GM18499 (cell line): ENCODE results near the gene FBXL22.
"Not testable (repeated sequence)": the region's sequence is repeated elsewhere in the genome, so short reads cannot be mapped to it uniquely, and the experiment has no call there.

Experiments
- ATAC-seq: cut with Tn5 transposase; IDR thresholded peaks from one replicate; pipeline ENCODE4 v1.9.1; 2021; ENCODE audit warnings: moderate number of reproducible peaks; ENCODE audit not compliant: insufficient read depth, unreplicated experiment

FBXL22 gene

DNA sequence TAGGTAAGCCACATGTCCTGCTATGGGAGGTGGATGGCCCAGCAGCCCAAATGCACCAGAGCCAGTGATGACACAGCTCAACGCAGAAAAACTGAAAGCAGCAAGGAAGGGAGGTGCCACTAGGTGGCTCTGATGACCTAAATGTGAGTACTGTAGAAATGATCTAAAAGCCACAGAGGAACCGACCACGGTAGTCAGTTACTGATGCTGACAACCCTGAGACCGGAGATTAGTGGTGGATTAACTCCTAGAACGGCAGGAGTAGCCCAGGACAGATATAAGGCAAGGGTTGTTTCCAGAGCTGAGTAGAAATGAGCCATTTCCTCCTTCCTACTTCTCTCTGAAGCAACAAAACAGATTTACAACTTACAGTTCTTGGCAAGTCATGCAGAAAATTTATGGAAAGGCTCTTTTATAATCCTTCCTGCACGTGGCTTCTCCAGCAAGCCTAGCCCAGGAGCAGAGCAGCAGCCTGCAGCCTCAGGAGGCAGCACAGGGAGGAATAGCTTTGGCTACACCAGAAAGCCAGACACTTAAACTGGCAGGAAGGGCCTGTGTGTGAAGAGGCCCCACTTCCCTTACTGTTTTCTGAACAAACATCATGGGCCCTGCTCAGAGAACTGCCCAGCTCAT is 13.1 kb downstream of the FBXL22 start:
- no peak for ATAC-seq

DNA sequence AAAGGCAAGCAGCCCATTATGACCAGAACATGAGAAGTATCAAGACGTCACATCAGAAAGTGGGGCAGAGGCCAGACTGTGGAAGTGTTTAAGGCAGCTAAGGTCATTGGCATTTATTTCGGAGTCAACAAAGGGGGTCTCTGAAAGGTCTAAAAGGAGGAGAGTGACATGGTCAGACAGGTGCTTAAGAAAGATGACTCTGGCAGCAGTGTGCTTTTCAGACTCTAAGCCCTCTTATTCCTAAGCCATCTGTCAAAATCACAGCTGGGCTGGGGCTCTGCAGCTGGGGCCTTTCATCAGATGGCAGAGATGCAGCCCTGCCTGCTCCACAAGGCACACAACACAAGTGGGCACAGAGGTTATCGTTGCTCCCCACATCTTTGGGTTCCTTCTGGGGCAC is 14.0 kb downstream of the FBXL22 start:
- no peak for ATAC-seq

DNA sequence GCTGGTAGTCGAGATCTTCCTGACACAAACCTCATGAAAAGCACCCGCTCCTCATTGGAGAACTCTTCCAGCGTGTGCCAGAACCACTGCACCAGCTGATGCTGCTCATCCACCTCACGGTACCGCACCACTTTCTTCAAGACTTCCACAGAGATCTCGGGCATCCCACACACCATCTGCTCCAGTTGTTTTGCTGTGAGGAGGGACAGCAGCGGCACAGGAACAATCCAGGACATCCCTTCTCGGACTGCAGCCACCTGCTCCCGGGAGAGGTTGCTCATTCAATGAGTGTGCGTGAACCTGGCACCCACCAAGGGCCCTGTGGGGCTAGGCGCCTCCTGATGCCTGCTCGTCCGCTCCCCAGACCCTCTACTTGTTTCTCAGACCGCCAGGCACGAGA is 15.1 kb downstream of the FBXL22 start:
- ATAC-seq: no peak

DNA sequence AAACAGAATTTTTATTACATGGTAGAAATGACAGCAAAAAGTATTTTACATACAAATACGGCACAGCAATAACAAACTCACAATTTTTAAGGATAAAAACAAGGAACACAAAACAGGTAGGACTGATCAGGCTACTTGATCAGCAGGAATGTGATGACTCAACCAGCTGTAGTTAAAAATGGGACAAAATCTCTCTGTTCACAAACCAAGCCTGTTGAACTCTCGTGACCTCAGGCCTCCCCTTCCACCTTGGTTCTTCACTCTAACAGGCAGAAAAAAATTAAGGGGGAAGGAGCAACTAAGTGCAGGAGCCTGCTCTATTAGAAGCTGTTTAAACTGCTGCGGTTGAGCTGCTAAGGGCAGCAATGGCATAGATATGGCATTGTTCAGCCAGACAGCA is 18.7 kb downstream of the FBXL22 start:
- no peak for ATAC-seq

DNA sequence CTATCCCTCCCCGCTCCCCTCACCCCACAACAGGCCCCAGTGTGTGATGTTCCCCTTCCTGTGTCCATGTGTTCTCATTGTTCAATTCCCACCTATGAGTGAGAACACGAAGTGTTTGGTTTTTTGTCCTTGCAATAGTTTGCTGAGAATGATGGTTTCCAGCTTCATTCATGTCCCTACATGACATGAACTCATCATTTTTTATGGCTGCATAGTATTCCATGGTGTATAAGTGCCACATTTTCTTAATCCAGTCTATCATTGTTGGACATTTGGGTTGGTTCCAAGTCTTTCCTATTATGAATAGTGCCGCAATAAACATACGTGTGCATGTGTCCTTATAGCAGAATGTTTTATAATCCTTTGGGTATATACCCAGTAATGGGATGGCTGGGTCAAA is 20.0 kb downstream of the FBXL22 start:
- not testable (repeated sequence) for ATAC-seq

DNA sequence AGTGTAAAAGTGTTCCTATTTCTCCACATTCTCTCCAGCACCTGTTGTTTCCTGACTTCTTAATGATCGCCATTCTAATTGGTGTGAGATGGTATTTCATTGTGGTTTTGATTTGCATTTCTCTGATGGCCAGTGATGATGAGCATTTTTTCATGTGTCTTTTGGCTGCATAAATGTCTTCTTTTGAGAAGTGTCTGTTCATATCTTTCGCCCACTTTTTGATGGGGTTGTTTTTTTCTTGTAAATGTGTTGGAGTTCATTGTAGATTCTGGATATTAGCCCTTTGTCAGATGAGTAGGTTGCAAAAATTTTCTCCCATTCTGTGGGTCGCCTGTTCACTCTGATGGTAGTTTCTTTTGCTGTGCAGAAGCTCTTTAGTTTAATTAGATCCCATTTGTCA is 20.4 kb downstream of the FBXL22 start:
- ATAC-seq: not testable (repeated sequence)

DNA sequence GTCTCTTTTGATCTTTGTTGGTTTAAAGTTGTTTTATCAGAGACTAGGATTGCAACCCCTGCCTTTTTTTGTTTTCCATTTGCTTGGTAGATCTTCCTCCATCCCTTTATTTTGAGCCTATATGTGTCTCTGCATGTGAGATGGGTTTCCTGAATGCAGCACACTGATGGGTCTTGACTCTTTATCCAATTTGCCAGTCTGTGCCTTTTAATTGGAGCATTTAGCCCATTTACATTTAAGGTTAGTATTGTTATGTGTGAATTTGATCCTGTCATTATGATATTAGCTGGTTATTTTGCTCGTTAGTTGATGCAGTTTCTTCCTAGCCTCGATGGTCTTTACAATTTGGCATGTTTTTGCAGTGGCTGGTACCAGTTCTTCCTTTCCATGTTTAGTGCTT is 23.6 kb downstream of the FBXL22 start:
- not testable (repeated sequence) for ATAC-seq

DNA sequence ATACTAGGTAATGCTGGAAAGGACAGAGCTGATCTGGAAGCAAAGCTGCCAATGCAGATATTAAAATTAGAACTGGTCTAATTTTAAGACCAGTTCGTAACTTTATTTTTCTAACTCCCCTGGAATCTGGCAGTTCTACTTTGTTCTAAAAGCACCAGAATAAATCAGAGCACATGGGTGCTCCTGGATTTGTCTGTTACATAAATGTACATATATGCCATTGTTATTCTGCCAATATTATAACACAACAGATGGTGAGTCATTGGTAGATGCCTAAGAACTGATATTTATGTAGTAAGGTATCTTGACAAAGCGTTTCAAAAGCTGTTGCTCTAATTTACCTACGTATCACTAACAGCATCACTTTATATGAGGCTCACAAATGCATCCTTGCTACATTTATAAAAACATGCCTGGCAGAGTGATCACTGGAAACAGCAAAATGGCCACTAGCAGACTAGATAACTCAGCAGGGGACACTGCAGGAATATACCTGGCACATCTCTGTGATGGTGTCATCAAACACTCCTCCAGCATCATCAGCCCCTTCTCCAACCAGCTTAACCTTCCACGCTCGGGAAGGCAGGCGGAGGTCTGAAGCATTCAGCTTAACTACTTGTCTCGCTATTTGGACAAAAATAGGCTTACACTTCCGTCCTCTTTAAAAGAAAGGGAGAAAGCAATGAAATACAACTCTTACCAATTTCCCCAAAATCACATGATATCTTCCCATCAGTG is 26.2 kb downstream of the FBXL22 start:
- no peak for ATAC-seq

DNA sequence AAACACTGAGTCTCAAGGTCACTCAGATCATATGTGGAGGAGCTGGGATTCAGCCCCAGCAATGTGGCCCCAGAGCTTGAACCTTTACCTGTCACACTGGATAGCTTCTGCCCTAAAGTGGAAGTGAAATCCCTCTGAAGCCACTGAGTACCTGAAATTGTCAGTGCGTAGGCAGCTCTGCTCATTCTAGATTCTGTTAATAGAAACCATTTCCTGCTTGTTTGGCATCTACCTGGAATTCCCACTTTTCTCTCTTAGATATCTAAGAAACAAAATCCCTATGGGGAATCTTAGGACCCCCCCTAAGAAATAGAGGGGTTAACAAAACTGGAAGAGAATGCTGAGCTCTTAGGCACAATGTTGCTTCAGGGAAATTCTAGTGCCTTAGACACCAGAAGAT is 29.8 kb downstream of the FBXL22 start:
- no peak for ATAC-seq

DNA sequence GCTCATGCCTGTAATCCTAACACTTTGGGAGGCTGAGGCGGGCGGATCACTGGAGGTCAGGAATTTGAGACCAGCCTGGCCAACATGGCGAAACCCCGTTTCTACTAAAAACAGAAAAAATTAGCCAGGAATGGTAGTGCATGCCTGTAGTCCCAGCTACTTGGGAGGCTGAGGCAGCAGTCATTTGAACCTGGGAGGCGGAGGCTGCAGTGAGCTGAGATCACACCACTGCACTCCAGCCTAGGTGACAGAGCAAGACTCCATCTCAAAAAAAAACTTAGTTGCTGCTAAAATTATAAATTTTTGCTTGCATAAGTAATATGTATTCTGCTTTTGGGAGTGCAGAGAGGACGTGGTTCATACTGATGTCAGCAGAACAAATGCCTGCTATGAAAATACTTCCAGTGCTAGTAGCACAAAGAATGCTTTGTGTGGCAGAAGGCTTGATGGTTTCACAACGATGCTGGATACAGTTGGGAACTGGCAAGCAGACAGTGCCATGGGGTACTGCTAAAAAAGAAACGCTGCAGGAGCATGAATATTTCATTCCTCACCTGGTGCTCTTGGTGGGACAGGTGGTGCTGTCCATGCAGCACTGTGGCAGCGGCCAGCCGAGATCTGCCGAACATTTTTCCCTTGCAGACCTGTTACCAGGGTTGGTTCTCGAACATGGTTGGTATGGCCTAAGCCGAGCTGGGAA is 31.1 kb downstream of the FBXL22 start:
- ATAC-seq: no peak

DNA sequence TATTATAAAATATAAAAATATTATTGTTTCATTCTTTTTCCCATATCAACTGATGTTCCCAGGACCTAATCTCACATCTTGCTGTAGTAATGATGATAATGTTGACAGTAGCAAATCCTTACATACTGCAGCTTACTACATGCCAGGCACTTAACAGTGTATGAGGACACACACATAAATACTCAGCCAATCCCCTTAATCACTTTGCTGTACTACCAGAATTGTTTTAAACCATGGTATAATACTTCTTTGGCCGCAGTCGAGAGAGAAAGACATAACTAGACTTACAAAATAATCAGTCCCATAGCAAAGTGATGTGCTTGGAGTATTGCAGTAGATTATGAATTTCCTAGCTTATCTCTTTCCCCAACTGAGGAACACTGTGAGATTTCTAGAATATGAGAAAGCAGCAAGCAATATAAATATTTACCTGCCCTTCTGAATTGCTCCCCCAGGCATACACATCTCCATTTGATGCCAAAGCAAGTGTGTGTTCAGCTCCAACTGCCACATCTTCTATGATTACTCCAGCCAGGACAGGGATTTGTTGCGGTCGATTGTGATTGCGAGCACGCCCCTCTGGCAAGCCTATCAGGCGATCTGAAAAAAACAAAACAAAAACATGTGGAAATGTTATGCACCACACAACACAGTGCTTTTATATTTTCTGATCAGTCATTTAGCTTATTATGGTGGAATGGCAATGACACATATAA is 33.0 kb downstream of the FBXL22 start:
- ATAC-seq: no peak

DNA sequence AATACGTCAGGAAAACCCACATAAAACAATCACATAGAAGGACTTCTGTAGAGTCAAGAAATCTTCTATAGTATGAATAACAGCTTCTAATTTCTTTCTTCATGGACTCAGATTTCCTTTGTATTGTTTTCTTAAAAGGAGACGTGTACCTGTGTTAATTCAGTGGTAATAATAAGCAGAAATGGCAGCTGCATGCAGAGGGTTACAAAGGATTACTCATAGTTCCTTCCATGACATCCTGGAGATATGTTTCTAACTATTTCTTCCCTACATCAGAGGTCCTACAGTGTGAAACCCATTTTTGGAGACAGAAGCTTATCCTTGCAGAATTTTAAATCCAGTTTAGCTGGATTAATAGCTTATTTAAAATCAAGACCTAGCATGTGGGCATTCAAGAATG is 36.1 kb downstream of the FBXL22 start:
- no peak for ATAC-seq

DNA sequence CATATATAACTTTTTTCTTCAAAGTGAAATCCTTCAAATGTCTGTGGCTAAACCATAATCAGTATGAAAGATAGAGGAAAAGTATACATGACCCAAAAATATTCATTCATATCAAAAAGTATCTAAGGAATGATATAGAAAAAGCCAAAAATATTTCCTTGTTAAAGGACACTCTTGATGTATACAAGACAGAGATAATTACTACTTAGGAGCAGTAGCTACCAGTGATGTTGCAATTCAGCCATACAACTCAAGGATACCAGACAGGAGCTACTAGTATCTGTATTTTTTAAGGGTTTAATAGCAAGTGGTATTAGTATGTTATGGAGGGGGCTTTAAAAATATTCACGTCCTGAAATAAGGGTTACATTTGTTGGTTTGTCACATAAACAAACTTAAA is 37.0 kb downstream of the FBXL22 start:
- no peak for ATAC-seq

DNA sequence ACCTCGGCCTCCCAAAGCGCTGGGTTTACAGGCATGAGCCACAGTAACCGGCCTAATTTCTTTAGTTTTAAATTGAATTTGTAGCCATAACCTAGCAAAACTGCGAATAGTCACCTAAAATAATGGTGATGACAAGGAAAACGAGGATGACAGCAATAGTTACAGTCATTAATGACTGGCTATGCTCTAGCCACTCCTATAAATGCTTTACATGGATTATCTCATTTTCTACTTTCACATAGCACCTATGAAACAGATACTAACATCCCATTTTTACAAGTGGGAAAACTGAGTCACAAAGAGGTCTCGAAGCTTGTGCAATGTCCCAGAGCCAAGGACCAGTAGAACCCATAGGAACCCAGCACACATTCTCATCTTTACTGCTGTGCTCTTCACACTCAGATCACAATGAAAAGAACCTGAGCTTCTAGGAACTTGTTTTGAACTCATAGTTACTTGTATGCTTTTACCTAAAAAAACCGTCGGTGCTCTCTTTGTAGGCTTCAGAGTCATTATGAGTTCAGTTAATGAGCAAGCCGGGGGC is 39.4 kb downstream of the FBXL22 start:
- ATAC-seq: no peak

DNA sequence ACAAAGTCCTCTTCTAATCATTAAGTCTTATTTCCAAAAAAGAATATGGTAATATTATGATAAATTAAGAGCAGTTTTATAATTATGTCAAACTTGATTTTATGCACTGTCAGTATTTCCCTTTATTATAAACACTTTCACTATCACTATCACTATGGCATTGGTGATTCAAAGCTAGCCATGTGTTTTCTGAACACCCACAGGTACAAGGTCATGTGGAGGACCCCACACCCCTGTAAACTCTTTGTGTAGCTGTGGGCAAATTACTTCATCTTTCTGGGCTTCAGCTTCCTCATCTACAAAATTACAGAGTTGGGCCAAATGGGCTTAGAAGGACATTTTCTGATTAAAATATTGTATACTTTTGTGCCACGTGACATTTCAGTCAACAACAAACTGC is 41.7 kb downstream of the FBXL22 start:
- no peak for ATAC-seq

DNA sequence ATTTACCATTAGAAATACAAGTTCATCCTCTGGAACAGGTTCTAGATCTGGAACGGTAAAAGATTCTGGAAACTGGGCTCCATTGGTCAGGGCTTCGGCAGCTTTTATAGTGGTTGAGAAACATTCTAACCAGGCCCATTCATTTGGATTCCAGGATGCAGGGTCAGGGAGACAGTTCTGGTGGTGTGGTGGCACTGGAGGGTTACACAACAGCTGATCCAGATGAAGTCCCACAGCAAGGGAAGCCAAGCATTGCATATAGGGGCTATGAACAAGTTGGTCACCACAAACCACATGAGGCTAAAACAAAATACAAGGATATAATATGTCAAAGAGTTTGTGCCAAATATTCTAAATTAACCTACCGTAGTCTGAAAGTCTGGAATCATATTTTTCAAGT is 43.0 kb downstream of the FBXL22 start:
- no peak for ATAC-seq
